ENCODE results near the gene MRPL16.

The MRPL16 gene

GRCh38 chr11:59776210-59777066 is 34.1 kb downstream of the MRPL16 start:
- no peak overlapping the region for H3K27ac ChIP-seq (ENCODE audit: low read depth, low read length)

DNA sequence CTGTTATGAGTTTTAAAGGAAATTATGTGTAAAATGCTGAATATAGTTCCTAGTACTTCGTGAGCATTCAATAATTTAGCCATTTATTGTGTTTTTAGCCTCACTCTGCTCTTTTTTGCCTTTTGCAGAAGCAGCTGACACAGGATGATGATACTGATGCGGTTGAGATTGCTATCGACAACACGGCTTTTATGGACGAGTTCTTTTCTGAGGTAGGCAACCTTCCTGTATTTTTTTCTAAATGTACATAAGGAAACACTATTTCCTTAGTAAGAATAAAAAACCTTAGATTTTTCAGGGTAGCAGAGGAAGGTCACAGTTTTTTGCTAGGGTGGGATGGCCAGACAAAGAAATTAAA is 37.5 kb downstream of the MRPL16 start:
- H3K79me2 ChIP-seq (ENCODE audit: control insufficient read depth, insufficient read depth, low read length, unreplicated experiment) = peaks cover 31% of the 10 kb centered on the region
- H3K27ac ChIP-seq (ENCODE audit: low read depth, low read length) = no peak overlapping the region
- no peak overlapping the region for H3K4me3 ChIP-seq (ENCODE audit: low read depth, low read length)
- no peaks in the 10 kb centered on the region for H3K27me3 ChIP-seq (ENCODE audit: insufficient read depth, low read length)
- no peak overlapping the region for H2AFZ ChIP-seq (ENCODE audit: low read length, unreplicated experiment)
- no peaks in the 10 kb centered on the region for H3K36me3 ChIP-seq (ENCODE audit: insufficient read depth, low read length)
- peaks cover 37% of the 10 kb centered on the region for H3K4me1 ChIP-seq (ENCODE audit: control insufficient read depth, insufficient read depth, low read length, unreplicated experiment)

More at GRCh38 chr11:59776210-59777066, 34.1 kb downstream of the MRPL16 start:
- no peak overlapping the region for H2AFZ ChIP-seq (ENCODE audit: low read length, unreplicated experiment)
- H3K4me1 ChIP-seq (ENCODE audit: control insufficient read depth, insufficient read depth, low read length, unreplicated experiment) = peaks cover 18% of the 10 kb centered on the region
- no peak overlapping the region for H3K4me3 ChIP-seq (ENCODE audit: low read depth, low read length)
- no peaks in the 10 kb centered on the region for H3K27me3 ChIP-seq (ENCODE audit: insufficient read depth, low read length)
- H3K36me3 ChIP-seq (ENCODE audit: insufficient read depth, low read length) = no peaks in the 10 kb centered on the region
- H3K79me2 ChIP-seq (ENCODE audit: control insufficient read depth, insufficient read depth, low read length, unreplicated experiment) = peaks cover 11% of the 10 kb centered on the region

DNA sequence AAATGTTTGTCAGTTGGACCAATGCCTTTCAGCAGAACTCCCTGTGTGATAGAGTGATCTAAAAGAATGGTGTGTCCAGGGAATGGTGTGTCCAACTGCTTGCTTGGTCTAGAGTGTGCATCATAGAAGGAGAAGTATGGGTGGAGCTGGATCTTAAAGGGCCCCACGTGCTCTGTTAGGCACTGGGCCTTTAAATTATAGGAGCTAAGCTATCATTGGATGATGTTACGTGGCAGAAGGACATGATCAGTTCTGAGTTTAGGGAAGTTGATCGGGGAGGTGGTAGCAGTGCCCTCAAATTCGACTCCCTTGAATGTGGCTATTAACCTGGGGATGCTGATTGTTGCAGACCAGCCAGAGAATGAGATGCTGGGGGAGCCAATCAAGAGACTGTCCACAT is 39.0 kb downstream of the MRPL16 start:
- H3K4me3 ChIP-seq (ENCODE audit: low read depth, low read length) = no peak overlapping the region
- H3K27me3 ChIP-seq (ENCODE audit: insufficient read depth, low read length) = no peaks in the 10 kb centered on the region
- peaks cover 41% of the 10 kb centered on the region for H3K79me2 ChIP-seq (ENCODE audit: control insufficient read depth, insufficient read depth, low read length, unreplicated experiment)

GRCh38 chr11:59770869-59771268 is 39.7 kb downstream of the MRPL16 start:
- Histone ChIP-seq H3K4me1 (ENCODE audit: control insufficient read depth, insufficient read depth, low read length, unreplicated experiment) (peaks cover 26% of the 10 kb centered on the region), H3K27ac (ENCODE audit: low read depth, low read length) (no peak overlapping the region), H3K27me3 (ENCODE audit: insufficient read depth, low read length) (no peaks in the 10 kb centered on the region), H2AFZ (ENCODE audit: low read length, unreplicated experiment) (no peak overlapping the region), H3K79me2 (ENCODE audit: control insufficient read depth, insufficient read depth, low read length, unreplicated experiment) (peaks cover 47% of the 10 kb centered on the region), H3K4me3 (ENCODE audit: low read depth, low read length) (no peak overlapping the region), H3K36me3 (ENCODE audit: insufficient read depth, low read length) (no peaks in the 10 kb centered on the region)

More for the DNA sequence above, 39.0 kb downstream of the MRPL16 start:
- Histone ChIP-seq H2AFZ (ENCODE audit: low read length, unreplicated experiment) (no peak overlapping the region), H3K4me1 (ENCODE audit: control insufficient read depth, insufficient read depth, low read length, unreplicated experiment) (peaks cover 34% of the 10 kb centered on the region), H3K27ac (ENCODE audit: low read depth, low read length) (no peak overlapping the region), H3K36me3 (ENCODE audit: insufficient read depth, low read length) (no peaks in the 10 kb centered on the region)

- Histone ChIP-seq H3K27me3 (ENCODE audit: insufficient read depth, low read length) (no peaks in the 10 kb centered on the region), H3K79me2 (ENCODE audit: control insufficient read depth, insufficient read depth, low read length, unreplicated experiment) (peaks cover 51% of the 10 kb centered on the region), H2AFZ (ENCODE audit: low read length, unreplicated experiment) (no peak overlapping the region), H3K4me1 (ENCODE audit: control insufficient read depth, insufficient read depth, low read length, unreplicated experiment) (peaks cover 25% of the 10 kb centered on the region), H3K27ac (ENCODE audit: low read depth, low read length) (no peak overlapping the region), H3K36me3 (ENCODE audit: insufficient read depth, low read length) (no peaks in the 10 kb centered on the region), H3K4me3 (ENCODE audit: low read depth, low read length) (no peak overlapping the region)
Observed at GRCh38 chr11:59770319-59770718, 40.3 kb downstream of the MRPL16 start.

GRCh38 chr11:59769828-59770227 is 40.8 kb downstream of the MRPL16 start:
- Histone ChIP-seq H3K4me3 (ENCODE audit: low read depth, low read length) (no peak overlapping the region), H3K27ac (ENCODE audit: low read depth, low read length) (no peak overlapping the region), H3K36me3 (ENCODE audit: insufficient read depth, low read length) (no peaks in the 10 kb centered on the region), H2AFZ (ENCODE audit: low read length, unreplicated experiment) (no peak overlapping the region), H3K27me3 (ENCODE audit: insufficient read depth, low read length) (no peaks in the 10 kb centered on the region), H3K79me2 (ENCODE audit: control insufficient read depth, insufficient read depth, low read length, unreplicated experiment) (peaks cover 56% of the 10 kb centered on the region), H3K4me1 (ENCODE audit: control insufficient read depth, insufficient read depth, low read length, unreplicated experiment) (peaks cover 25% of the 10 kb centered on the region)

DNA sequence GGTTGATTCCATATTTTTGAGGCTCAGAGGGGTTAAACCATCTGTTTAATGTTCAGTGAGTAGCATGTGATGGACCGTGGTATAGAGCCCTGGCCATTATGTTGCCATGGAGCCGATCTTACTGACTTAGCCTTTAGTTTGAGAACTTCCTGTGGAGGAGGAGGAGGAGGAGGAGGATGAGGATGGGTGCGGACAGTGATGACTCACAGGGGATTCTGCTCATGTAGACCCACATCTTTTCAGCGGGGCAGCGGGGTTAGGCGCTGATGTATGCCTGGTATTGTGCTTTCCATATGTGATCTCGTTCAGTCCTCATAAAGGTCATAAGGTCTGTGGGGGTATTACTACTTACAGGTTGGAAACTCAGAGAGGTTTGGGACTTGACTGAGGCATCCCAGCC is 41.5 kb downstream of the MRPL16 start:
- Histone ChIP-seq H2AFZ (ENCODE audit: low read length, unreplicated experiment) (no peak overlapping the region), H3K4me1 (ENCODE audit: control insufficient read depth, insufficient read depth, low read length, unreplicated experiment) (peaks cover 25% of the 10 kb centered on the region), H3K79me2 (ENCODE audit: control insufficient read depth, insufficient read depth, low read length, unreplicated experiment) (peaks cover 62% of the 10 kb centered on the region), H3K4me3 (ENCODE audit: low read depth, low read length) (no peak overlapping the region), H3K27me3 (ENCODE audit: insufficient read depth, low read length) (no peaks in the 10 kb centered on the region), H3K36me3 (ENCODE audit: insufficient read depth, low read length) (no peaks in the 10 kb centered on the region), H3K27ac (ENCODE audit: low read depth, low read length) (no peak overlapping the region)

DNA sequence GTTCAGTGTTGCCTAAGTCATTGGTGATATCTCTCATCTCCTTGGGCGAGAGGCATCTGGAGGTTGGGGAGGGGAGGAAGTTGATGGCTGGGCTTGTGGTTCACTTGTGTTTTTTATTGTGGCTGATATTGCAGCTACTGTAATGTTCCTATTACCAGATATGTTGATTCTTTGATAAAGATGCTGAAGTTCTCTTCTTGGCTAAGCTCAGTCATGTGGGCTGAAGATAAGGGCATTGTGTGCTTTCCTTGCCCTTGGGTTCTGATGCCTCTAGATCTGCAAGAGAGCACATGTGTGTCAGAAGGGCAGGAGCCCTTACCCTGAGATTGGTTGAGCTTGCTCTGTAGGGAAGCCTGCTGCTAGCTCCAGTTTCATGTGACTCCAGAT is 43.4 kb downstream of the MRPL16 start:
- no peak overlapping the region for H3K4me3 ChIP-seq (ENCODE audit: low read depth, low read length)
- H3K4me1 ChIP-seq (ENCODE audit: control insufficient read depth, insufficient read depth, low read length, unreplicated experiment) = peaks cover 25% of the 10 kb centered on the region
- peaks cover 73% of the 10 kb centered on the region for H3K79me2 ChIP-seq (ENCODE audit: control insufficient read depth, insufficient read depth, low read length, unreplicated experiment)
- no peaks in the 10 kb centered on the region for H3K36me3 ChIP-seq (ENCODE audit: insufficient read depth, low read length)
- H3K27ac ChIP-seq (ENCODE audit: low read depth, low read length) = no peak overlapping the region
- no peak overlapping the region for H2AFZ ChIP-seq (ENCODE audit: low read length, unreplicated experiment)
- H3K27me3 ChIP-seq (ENCODE audit: insufficient read depth, low read length) = no peaks in the 10 kb centered on the region

DNA sequence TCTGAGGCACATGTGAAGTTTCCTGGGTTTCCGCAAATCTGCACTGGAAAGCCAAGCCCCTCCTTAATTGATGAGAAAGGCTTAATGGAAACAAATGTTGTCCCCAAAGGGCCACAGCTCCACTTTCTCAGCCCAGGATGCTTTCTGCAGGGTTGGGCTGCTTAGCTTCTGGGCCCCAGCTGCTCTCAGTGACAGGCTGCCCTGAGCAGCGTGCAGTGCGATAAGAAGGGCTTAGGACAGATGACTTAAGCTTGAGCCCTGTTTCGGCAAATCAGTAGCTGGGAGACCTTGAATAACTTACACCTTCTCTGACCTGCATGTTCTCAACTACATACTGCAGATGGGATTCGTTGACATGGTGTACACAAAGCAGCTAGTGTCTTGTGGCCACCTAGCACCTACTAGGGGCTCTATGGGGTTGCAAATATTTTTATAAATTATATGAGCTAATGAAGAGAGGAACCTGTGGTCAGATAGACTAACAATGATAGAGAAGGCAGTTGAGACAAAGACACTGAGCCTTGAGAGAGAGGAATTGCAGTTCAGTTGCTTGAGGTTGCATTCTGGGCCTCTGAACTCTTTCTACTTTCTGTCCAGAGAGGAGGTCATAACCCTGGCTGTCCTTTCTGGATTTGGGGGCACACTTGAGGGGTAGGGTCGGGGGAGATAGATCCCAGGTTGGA is 43.9 kb downstream of the MRPL16 start:
- peaks cover 19% of the 10 kb centered on the region for H3K4me1 ChIP-seq (ENCODE audit: control insufficient read depth, insufficient read depth, low read length, unreplicated experiment)
- H3K79me2 ChIP-seq (ENCODE audit: control insufficient read depth, insufficient read depth, low read length, unreplicated experiment) = peaks cover 73% of the 10 kb centered on the region
- H3K27ac ChIP-seq (ENCODE audit: low read depth, low read length) = no peak overlapping the region
- H3K36me3 ChIP-seq (ENCODE audit: insufficient read depth, low read length) = no peaks in the 10 kb centered on the region
- no peak overlapping the region for H3K4me3 ChIP-seq (ENCODE audit: low read depth, low read length)
- H3K27me3 ChIP-seq (ENCODE audit: insufficient read depth, low read length) = no peaks in the 10 kb centered on the region
- no peak overlapping the region for H2AFZ ChIP-seq (ENCODE audit: low read length, unreplicated experiment)

GRCh38 chr11:59765068-59765735 is 45.4 kb downstream of the MRPL16 start:
- no peak overlapping the region for H3K27ac ChIP-seq (ENCODE audit: low read depth, low read length)
- H3K36me3 ChIP-seq (ENCODE audit: insufficient read depth, low read length) = no peaks in the 10 kb centered on the region; the same call in 1 of the 2 replicates
- H3K79me2 ChIP-seq (ENCODE audit: control insufficient read depth, insufficient read depth, low read length, unreplicated experiment) = peaks cover 74% of the 10 kb centered on the region
- peaks cover 13% of the 10 kb centered on the region for H3K4me1 ChIP-seq (ENCODE audit: control insufficient read depth, insufficient read depth, low read length, unreplicated experiment)
- H3K27me3 ChIP-seq (ENCODE audit: insufficient read depth, low read length) = no peaks in the 10 kb centered on the region
- no peak overlapping the region for H3K4me3 ChIP-seq (ENCODE audit: low read depth, low read length)
- no peak overlapping the region for H2AFZ ChIP-seq (ENCODE audit: low read length, unreplicated experiment)
